SK-N-DZ (cell line): ENCODE measurements around the gene HOATZ. TPM values are rescaled to one million over a fixed set of nuclear protein-coding genes. Genes with fewer than 3 reads are reported as not detected.

Source experiments
- DNase-seq: peaks from one replicate; pipeline ENCODE4 v3.0.0-alpha.2; 2015; ENCODE audit warnings: low spot score
- polyA plus RNA-seq, 2 experiments: library from polyadenylated mRNA; depleted of rRNA; stranded (reverse); fragments of >200 nt; gene quantifications; 2 replicates each; pipeline ENCODE4 v1.2.3, GENCODE V29; 2014

Gene HOATZ
- polyA plus RNA-seq (2014; cell fraction: cytosol; rRNA removed): not detected in 2 replicates
- not detected in 2 replicates for polyA plus RNA-seq (2014; cell fraction: nucleus; rRNA removed)

DNA sequence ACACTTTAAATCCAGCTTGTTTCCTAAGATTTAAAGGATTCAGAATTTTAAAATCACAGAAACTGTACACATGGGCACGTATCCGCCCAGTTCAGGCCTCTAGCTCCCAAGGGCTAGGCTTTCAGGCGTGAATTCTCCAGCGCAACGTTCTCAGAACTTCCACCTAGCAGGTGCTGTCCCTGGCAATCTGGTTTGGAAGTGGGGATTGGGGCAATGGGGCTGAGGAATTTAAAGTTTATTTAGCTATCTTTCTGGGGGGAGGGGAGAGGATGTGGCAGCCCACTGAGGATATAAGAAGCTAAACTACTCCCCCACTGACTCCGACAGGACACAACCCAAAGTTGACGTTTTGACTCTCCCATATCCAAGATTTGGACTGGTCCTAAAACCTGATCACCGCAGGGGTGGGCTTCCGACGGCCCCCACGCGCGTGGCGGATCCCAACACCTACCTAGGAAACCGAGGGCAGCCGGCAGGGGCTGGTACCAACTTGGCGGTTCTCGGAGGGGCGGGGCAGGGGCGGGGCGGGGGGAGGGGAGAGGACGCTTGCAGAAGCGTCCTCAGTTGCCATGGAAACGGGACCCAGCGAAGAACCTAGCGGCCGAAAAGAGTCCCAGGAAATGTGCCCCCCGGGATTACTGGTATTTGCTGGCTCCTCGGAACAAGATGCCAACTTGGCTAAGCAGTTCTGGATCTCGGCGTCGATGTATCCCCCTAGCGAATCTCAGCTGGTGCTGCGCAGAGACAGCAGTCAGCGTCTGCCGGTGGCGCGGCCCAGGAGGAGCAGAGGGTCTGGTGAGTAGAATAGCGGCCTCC, at the start of gene HOATZ:
TSS of gene HOATZ (plus strand) at position 563 of the 816 bp plus-strand sequence. CDS start at position 570, 7 bp downstream.
- DNase-seq: no peak

DNA sequence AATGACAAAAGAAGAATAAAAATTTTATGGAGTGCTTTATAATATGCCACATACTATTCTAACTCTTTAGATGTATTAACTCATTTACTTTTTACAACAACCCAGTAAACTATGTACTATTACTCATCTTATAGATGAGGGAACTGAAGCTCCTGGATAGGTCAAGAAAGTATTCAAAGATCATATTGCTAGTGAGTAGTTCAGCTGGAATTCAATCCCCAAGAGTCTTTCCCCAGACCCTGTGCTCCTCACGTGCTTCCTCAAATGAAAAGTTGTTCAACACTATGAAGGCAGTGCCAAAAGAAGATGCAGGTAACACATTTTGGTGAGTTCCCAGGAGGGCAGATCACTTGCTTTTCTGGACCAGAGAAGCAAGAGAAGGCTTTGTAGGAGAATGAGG, 49.2 kb upstream of the HOATZ start:
- no peak for DNase-seq

DNA sequence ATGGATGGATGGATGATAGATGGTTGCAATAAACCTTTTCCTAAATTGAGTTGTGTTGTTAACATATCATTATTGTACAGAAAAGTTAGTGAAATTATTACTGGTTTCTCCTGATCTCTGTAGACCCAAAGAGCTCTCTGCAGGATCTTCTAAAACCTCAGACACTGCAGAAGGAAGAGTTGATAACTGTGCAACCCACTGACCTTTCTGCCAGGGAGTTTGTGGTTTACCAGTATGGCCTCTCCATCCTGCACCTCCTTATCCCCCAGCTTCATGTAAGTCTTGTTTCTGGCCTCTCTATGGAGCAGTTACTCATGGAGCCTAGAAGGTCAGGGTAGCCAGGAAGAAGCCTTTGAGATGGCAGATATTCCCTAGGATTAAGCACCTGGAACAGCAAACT, 48.0 kb upstream of the HOATZ start:
- no peak for DNase-seq

DNA sequence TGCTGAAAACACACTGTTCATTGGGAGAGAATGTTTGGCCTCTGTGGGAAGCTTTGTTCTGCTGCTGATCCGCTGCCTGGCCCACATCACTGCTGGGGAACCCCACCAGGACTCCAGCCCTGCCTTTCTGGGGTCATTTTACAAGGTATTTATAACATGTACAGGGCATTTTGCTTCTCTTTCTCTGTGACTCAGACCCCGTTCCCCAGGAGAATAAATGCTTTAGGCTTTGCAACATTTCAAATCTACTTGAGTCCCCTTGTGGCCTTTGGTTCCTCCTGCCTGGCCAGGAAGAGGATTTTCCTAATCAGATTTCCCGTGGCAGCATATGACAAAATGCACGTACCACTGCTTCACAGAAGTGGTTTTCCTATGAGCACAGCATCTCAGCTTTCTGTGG, 45.4 kb upstream of the HOATZ start:
- DNase-seq: peak; percentile 20

DNA sequence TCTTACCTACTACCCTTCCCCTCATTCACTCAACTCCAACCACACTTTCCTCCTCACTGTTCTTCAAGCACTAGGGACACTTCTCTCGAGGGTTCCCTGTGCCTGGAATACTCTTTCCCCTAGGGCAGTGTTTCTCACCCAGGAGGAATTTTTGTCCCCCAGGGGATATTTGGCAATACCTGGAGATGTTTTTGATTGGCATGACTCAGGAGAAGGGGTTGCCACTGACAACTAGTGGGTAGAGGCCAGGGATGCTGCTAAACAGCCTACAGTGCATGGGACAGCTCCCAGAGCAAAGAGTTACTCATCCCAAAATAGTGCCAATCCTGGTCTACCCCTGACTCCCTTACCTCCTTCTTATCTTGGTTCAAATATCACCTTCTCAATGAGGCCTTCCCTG, 42.4 kb upstream of the HOATZ start:
- no peak for DNase-seq

DNA sequence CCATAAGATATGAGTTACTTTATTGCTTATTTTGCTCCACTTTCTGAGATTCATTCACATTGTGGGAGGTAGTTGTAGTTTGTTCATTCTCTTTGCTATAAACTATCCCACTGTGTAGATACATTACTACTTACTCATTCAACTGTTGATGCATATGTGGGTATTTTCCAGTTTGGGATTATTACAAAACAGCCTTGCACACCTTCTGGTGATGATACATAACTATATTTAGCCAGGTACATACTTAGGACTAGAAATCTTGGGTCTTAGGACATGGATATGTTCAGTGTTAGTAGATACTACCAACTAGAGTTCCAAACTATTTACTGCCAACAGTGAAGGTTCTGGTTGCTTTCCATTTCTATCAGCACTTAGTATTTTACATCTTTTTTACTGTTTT, 40.1 kb upstream of the HOATZ start:
- DNase-seq: no peak

DNA sequence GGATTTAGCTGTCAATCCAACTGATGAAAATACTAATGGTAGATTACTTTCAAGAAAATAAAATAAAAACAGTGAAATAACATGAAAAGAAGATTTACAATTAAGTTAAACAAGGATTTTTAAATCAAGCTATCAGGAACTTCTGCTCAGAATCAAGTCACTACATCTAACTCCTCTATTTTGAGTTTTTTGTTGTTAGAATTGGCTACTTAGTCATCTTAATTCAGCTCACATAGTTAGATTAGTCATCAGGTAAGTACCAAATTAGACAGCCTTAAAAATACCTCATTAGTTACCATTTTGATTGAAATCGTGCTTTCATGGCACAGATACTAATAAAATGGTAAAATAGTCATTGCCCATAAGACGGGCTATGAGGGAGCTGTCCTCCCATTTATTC, 38.2 kb upstream of the HOATZ start:
- DNase-seq: no peak

DNA sequence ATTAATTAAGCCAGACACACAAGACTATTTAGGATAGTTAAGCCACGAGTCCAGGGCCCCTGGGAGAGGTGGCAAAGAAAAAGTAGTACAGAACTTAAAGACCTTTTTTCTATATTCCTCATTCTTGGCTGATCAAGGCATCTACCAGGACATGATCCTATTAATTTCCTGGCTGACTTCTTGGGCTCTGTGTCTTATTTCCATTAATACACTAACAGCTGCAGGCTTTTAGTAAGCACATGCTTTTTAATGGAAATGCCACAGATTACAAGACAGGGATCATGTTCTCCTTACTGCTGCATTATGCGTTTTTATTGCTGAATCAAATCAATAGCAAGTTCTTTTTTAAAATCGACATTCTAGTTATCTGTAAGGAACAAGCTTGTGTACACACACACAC, 37.6 kb upstream of the HOATZ start:
- no peak for DNase-seq

DNA sequence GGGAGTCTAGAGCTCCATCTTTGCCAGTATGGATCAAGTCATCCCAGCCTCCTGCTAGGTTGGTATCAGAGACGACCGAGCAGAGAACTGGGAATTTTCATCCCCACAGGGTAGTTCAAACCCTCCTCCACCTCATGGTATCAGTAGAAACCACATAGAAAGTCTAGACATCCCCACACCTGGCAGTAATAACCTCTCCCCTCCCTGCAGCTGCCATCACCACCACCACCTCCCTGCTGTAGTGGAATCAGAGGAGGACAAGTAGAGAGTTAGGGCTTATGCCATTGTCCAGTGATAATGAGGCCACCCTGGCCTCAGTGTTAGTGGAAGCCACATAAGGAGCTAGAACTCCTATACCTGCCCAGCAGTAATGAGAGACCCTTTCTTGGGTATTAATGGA, 36.7 kb upstream of the HOATZ start:
- DNase-seq: no peak

DNA sequence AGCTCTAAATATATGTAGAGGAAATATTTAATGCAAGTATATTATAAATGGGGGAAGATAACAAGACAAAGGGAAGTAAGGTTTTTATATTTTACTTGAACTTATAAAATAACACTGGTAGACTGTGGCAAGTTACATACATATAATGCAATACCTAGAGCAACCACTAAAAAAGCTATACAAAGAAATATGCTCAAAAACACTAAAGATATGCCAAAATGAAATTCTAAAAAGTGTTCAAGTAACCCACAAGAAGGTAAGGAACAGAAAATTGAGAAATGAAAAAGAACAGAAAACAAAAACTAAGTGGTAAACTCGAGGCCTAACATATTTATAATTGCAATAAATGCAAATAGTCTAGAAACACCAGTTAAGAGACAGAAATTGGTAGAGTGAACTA, 34.9 kb upstream of the HOATZ start:
- DNase-seq: no peak

DNA sequence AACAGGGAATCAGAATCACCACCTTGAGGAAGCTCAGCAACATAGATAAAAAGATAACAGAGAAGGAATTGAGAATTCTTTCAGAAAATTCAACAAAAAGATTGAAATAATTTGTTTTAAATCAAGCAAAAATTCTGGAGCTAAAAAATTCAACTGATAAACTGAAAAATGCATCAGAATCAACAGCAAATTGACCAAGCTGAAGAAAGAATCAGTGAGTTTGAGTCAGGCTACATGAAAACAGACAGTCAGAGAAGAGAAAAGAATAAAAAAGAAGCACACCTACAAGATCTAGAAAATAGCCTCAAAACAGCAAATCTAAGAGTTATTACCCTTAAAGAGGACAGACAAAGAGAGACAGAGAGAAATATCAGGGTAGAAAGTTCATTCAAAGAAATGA, 31.1 kb upstream of the HOATZ start:
- no peak for DNase-seq

DNA sequence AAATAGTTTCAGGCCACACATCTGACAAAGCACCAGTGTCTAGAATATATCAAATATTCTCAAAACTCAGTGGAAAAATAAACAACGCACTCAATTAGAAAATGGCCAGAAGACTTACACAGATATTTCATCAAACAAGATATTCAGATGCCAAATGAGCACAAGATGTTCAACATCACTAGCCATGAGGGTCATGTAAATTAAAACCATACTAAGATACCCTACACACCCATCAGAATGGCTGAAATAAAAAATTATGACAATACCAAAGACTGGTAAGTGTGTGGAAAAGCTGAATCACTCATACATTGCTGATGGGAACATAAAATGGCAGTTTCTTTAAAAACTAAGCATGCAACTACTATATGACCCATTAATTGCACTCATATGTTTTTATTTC, 24.1 kb upstream of the HOATZ start:
- DNase-seq: no peak

DNA sequence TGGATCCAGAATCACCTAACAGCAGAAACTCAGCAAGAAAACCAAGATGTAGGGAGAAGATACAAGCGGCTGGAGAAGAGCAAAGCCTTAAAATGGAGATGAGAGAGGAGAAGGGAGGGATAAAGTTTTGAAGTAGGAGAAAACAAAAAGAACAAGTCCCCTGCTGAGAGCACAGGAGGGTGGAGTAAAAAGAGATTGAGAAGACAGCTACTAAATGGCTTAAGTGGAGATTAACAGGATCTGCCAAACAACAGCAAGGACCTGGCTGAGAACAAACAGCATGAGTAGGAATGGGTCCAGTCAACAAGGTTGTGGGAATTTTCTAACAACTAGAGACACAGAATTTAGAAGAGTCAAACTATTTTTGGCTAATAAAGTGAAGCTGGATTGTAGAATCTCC, 20.5 kb upstream of the HOATZ start:
- no peak for DNase-seq

DNA sequence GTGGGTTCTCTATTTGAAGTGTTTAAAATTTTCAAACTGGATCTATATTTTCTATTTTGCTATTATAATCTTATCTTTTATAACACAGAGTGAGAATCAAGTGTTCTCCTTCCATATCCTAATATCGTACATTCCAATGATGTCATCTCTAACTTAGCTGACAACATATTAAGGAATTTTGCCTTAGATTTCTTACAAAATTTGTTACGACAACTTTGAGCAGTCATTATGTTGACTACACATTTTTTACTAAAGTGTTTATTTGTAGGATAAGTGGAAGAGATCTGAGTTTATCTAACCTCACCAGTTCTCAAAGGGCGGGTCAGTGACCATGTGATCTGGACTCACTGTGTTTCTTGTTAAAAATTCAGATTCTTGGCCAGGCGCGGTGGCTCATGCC, 15.1 kb upstream of the HOATZ start:
- DNase-seq: no peak

DNA sequence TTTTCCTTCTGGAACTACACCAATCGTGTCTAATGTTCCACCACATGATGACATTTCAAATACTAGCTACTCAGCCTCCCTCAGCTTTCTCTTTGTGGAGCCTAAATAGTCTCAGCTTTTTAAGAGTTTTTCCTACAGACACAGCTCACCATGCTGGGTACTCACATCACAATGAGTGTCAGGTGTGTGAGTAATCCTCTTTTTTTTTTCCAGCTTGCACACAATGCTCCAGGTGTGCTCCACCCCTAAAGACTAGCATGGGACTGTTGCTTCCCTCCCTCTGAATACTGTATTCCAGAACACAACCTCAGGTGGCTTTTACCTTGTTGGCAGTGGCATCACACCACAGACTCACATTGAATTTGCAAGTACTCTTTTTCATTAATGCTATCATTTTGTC, 14.1 kb upstream of the HOATZ start:
- DNase-seq: no peak

DNA sequence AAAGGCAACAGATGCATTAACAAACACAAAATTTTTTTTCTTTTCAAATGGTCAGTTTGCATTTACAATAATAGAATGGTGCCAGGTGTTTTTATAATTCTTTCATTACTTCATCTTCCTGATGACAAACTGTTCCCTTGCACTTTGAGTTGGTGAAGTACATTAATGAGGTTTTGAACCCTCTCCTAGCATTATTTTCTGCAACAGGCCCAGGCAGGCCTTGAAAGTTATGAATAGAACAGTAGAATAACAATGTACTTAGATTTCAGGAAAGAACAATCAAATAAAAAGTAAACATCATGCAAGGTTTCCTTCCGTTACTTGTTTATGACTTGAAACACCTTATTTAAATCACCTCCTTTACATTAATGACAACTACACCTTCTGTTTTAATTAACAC, 12.0 kb upstream of the HOATZ start:
- DNase-seq: no peak

DNA sequence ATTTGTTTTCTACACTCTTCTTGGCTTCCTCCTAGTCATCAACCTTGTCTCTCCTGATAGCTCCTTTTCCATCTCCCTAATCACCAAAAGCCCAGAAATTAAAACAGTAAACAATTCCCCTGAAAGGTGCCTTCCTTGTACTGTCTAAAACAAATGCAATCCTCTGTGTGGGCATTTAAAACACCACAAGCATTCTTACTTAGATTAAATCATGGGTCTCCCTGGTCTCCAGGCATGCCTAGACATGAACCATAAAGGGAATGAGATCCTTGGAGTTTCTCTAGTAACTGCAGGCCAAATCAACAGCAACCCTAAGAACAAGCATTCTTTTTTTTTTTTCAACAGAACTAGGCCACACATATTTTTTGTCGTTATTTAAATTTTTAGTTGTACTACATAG, 4.3 kb upstream of the HOATZ start:
- no peak for DNase-seq

DNA sequence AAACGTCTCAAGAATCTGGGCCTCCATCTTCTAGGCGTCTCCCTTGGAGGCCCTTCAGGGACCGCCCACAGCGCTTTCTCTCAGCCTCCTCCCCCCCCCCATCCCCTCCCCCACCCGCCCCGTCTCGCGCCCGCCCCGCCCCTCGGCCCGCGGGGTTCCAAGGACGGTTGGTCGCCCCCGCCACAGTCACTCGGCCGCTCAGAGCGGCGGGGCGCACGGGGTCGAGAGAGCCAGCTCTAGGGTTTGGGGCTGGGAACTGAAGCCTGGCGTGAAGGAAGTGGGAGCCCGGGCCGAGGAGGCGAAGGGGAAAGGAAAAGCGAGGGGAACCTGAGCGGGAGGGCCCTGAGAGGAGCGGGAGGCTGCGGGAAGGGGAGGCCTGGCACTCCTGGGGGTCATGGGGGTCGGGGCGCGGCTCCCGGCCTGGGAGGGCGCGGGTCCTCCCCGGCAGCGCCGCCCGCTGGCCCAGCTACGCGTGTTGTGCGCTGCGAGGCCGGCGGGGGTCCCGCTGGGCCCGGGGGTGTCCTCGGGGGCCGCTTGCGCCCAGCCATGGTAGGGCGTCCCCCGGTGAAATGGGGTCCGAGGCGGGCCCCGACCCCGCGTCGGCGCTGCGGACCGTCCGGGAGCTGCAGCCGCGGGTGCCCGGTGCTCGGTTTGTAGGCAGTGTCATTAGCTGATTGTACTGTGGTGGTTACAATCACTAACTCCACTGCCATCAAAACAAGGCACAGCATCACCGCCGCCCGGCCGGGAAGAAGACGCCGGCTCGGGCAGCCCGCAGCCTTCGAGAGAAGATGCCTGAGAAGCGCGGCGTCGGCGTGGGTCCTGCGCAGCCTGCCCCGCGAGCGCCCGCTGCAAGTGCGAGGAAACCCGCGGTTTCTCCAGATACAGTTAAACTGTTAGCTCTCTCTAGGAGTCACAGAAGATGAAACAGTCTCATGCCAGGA, 2.0 kb upstream of the HOATZ start, which contains the start of gene BTG4:
TSS of gene BTG4 (minus strand) at position 91 of the 944 bp plus-strand sequence. CDS start 13,610 bp downstream, outside the sequence.
- no peak for DNase-seq

DNA sequence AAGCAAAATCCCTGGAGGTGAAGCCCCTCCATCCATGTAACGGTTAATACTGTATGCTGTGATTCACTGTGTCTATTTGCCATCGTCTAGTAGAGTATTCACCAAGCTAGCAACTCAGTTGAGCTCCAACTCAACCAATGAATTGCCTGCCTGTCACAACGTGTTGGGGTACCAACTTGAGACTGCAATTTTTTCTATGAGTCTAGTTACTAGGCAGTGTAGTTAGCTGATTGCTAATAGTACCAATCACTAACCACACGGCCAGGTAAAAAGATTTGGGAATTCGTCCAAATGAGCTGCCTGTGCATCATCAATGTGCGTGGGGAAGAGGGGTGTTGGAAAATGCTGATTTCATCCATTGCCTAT, 1.4 kb upstream of the HOATZ start:
- no peak for DNase-seq

DNA sequence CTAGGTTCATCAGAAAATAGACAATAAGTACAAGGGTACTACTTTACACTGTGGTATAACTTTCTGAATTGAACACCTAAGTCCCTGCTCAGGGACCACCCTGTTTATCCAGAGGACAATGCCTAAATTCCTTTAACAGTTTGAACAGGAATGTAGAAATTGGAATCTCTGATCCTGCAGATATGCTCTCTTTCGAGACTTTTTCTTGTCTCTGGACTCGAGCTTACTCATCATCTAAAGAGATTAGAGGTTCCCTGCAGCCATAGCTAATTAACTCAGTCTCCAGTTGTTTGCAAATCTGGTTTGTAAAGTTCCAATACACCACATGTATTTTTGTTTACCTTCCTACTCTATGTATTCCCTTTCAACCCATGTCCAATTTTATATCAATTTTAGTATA, 1.0 kb downstream of the HOATZ start:
- DNase-seq: no peak

DNA sequence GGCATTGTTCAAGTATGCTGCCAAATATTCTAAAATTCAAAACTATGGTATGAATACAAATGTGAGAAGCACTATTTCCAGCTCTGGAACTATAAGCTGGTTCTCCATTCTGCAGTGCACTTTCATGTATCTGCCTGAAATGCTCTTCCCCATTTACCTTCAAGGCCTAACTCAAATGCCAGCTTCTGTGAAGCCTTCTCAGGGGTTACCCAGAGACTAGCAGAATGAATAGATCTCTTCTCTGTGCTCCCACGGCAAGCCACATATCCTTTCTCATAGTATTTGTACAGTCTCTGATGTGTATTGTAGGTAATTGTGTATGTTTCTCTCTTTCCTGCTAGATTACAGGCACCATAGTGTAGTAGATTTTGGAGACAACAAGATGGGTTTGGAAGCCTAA, 4.1 kb downstream of the HOATZ start:
- no peak for DNase-seq

DNA sequence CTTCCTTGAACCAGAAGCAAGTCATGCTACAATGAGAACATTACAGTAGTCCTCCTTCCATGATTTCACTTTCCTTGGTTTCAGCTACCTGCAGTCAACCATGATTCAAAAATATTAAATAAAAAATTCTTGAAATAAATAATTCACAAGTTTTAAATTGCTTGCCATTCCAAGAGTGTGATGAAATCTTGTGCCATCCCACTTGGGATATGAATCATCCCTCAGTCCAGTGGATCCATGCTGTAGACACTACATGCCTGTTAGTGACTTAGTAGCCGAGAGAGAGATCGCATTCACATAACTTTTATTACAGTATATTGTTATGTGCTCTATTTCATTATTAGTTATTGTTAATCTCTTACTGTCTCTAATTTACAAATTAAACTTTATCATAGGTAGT, 6.0 kb downstream of the HOATZ start:
- no peak for DNase-seq

DNA sequence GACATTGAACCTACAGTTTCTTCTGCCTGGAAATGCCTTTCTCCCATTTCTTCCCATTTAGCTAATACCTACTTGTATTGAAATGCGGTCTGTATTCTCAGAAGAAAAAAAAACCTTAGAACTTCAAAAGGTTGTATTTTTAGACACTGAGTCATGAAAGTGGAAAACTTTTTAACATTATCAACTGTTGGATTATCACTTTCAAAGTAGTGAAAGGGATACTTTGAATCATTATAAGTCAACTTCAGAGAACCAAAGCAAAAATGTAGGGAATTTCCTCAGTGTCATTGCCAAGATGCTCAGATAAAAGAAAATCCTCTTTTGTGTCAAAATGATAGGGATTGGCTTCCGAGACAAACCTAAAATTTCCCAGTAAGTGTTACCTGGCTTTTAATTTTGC, 6.6 kb downstream of the HOATZ start:
- no peak for DNase-seq
